ENCODE measurements around the gene RCCD1. TPM values are rescaled to one million over a fixed set of nuclear protein-coding genes. Genes with fewer than 3 reads are reported as not detected.

RCCD1 gene
- total and polyA plus RNA-seq, 5 donors from 2014 or later: 2.2 to 6.2 (median 4.0) TPM

GRCh38 chr15:90956274-90957030 is 1.8 kb downstream of the RCCD1 start:
- peak; percentile 38 to 68 (median 57) for DNase-seq
- H3K9me3 ChIP-seq (ENCODE audit: control insufficient read depth in 2 of 2, low read length in 2 of 2): no peaks in the 10 kb centered on the region
- no peak overlapping the region for H3K27ac ChIP-seq (ENCODE audit: insufficient read depth, low read length, poor library complexity, severe bottlenecking)
- H3K27ac Mint-ChIP-seq: peak overlapping the region in 1 of 3 donors; percentile 62
- no peaks in the 10 kb centered on the region for H3K27me3 ChIP-seq (ENCODE audit: control insufficient read depth, insufficient read depth, low read length)
- peaks cover 0 to 1% (median 0%) of the 10 kb centered on the region in 7 donors for H3K9me3 Mint-ChIP-seq
- H3K4me1 ChIP-seq (ENCODE audit: control insufficient read depth, insufficient read depth, low read length, poor library complexity, severe bottlenecking): peaks cover 24% of the 10 kb centered on the region
- H3K27me3 Mint-ChIP-seq: no peaks in the 10 kb centered on the region
- H3K36me3 Mint-ChIP-seq: peaks cover 20% of the 10 kb centered on the region
- peaks cover 25% of the 10 kb centered on the region for H3K36me3 ChIP-seq (ENCODE audit: control insufficient read depth, insufficient read depth, low read length)
- H3K4me1 Mint-ChIP-seq: peaks cover 0 to 26% (median 7%) of the 10 kb centered on the region in 4 donors
- H3K4me3 Mint-ChIP-seq: peak overlapping the region; percentile 89 to 92 (median 90)
- no peak overlapping the region for H3K4me3 ChIP-seq (ENCODE audit: low read depth, low read length)
- no peak for ATAC-seq (ENCODE audit: low read depth in 2 of 2)

DNA sequence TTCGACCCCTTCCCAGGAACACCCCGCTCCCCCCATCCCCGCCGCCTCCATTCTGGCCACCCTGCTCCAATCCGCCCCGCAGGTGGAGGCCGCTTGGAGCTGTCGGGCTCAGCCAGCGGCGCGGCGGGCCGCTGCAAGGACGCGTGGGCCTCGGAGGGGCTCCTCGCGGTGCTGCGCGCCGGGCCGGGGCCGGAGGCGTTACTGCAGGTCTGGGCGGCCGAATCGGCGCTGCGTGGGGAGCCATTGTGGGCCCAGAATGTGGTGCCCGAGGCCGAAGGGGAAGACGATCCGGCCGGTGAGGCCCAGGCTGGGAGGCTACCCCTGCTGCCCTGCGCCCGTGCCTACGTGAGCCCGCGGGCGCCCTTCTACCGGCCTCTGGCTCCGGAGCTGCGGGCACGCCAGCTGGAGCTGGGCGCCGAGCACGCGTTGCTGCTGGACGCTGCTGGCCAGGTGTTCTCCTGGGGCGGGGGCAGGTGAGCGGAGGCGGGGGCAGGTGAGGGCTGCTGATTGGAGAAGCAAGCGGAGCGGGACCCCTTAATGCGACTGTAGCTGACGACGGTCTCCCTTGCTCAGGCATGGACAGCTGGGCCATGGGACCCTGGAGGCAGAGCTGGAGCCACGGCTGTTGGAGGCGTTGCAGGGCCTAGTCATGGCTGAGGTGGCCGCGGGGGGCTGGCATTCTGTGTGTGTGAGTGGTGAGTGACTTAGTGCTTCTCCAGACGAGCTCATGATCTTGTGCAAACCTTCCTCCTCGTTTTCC is 2.5 kb downstream of the RCCD1 start:
- Mint-ChIP-seq H3K27ac (peak overlapping the region in 2 of 3 donors; percentile 54 to 62), H3K36me3 (peaks cover 23% of the 10 kb centered on the region), H3K4me1 (peaks cover 0 to 26% (median 8%) of the 10 kb centered on the region in 4 donors), H3K4me3 (peak overlapping the region in 3 of 4 donors; percentile 29 to 78 (median 50)), H3K27me3 (no peaks in the 10 kb centered on the region), H3K9me3 (peaks cover 0 to 1% (median 0%) of the 10 kb centered on the region in 7 donors)
- no peaks in the 10 kb centered on the region for H3K9me3 ChIP-seq (ENCODE audit: control insufficient read depth in 2 of 2, low read length in 2 of 2)
- ATAC-seq (ENCODE audit: low read depth in 2 of 2) (no peak), DNase-seq (no peak)
- H3K27ac ChIP-seq (ENCODE audit: insufficient read depth, low read length, poor library complexity, severe bottlenecking): no peak overlapping the region
- H3K36me3 ChIP-seq (ENCODE audit: control insufficient read depth, insufficient read depth, low read length): peaks cover 25% of the 10 kb centered on the region
- no peak overlapping the region for H3K4me3 ChIP-seq (ENCODE audit: low read depth, low read length)
- H3K4me1 ChIP-seq (ENCODE audit: control insufficient read depth, insufficient read depth, low read length, poor library complexity, severe bottlenecking): peaks cover 24% of the 10 kb centered on the region
- no peaks in the 10 kb centered on the region for H3K27me3 ChIP-seq (ENCODE audit: control insufficient read depth, insufficient read depth, low read length)

- no peak for ATAC-seq (ENCODE audit: low read depth in 2 of 2)
- Mint-ChIP-seq H3K36me3 (peaks cover 19% of the 10 kb centered on the region), H3K9me3 (no peaks in the 10 kb centered on the region), H3K4me3 (peak overlapping the region in 3 of 4 donors; percentile 29 to 78 (median 50)), H3K27ac (peak overlapping the region in 2 of 3 donors; percentile 54 to 62), H3K4me1 (peaks cover 0 to 26% (median 9%) of the 10 kb centered on the region in 4 donors), H3K27me3 (no peaks in the 10 kb centered on the region)
- Histone ChIP-seq H3K27me3 (ENCODE audit: control insufficient read depth, insufficient read depth, low read length) (no peaks in the 10 kb centered on the region), H3K4me3 (ENCODE audit: low read depth, low read length) (no peak overlapping the region), H3K27ac (ENCODE audit: insufficient read depth, low read length, poor library complexity, severe bottlenecking) (no peak overlapping the region), H3K4me1 (ENCODE audit: control insufficient read depth, insufficient read depth, low read length, poor library complexity, severe bottlenecking) (peaks cover 24% of the 10 kb centered on the region), H3K36me3 (ENCODE audit: control insufficient read depth, insufficient read depth, low read length) (peaks cover 28% of the 10 kb centered on the region), H3K9me3 (ENCODE audit: control insufficient read depth in 2 of 2, low read length in 2 of 2) (no peaks in the 10 kb centered on the region)
- no peak for DNase-seq
Observed at GRCh38 chr15:90957791-90958190, 3.1 kb downstream of the RCCD1 start.

GRCh38 chr15:90959028-90959595 is 4.4 kb downstream of the RCCD1 start:
- no peak overlapping the region for H3K27ac ChIP-seq (ENCODE audit: insufficient read depth, low read length, poor library complexity, severe bottlenecking)
- H3K4me3 ChIP-seq (ENCODE audit: low read depth, low read length): no peak overlapping the region
- no peaks in the 10 kb centered on the region for H3K9me3 ChIP-seq (ENCODE audit: control insufficient read depth in 2 of 2, low read length in 2 of 2)
- H3K4me3 Mint-ChIP-seq: peak overlapping the region in 2 of 4 donors; percentile 29 to 75
- ATAC-seq (ENCODE audit: low read depth in 2 of 2) (no peak), DNase-seq (no peak)
- H3K27me3 Mint-ChIP-seq: no peaks in the 10 kb centered on the region
- peaks cover 21% of the 10 kb centered on the region for H3K36me3 Mint-ChIP-seq
- H3K4me1 ChIP-seq (ENCODE audit: control insufficient read depth, insufficient read depth, low read length, poor library complexity, severe bottlenecking): peaks cover 24% of the 10 kb centered on the region
- peak overlapping the region in 2 of 3 donors; percentile 26 to 37 for H3K27ac Mint-ChIP-seq
- no peaks in the 10 kb centered on the region for H3K9me3 Mint-ChIP-seq
- peaks cover 0 to 23% (median 9%) of the 10 kb centered on the region in 4 donors for H3K4me1 Mint-ChIP-seq
- no peaks in the 10 kb centered on the region for H3K27me3 ChIP-seq (ENCODE audit: control insufficient read depth, insufficient read depth, low read length)
- H3K36me3 ChIP-seq (ENCODE audit: control insufficient read depth, insufficient read depth, low read length): peaks cover 28% of the 10 kb centered on the region

DNA sequence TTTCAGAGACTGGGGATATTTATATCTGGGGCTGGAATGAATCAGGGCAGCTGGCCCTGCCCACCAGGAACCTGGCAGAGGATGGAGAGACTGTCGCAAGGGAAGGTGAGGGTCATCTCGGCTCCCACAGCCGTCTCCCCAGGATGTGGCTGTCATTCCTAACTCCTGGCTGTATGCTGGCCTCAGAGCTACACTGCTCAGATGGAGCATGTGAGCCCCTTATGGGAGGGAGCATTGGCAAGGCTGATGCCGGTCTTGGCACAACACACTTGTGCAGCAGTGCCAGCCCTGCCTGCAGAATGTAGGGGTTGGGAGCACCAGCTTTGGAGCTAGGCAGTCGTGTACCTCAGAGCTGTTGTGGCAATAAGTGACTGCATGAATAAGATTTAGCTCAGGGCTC is 5.2 kb downstream of the RCCD1 start:
- Mint-ChIP-seq H3K36me3 (peaks cover 21% of the 10 kb centered on the region), H3K9me3 (no peaks in the 10 kb centered on the region), H3K4me3 (peak overlapping the region in 2 of 4 donors; percentile 39 to 61), H3K27me3 (no peaks in the 10 kb centered on the region), H3K27ac (peak overlapping the region in 2 of 3 donors; percentile 25 to 37), H3K4me1 (peaks cover 0 to 19% (median 6%) of the 10 kb centered on the region in 4 donors)
- no peak overlapping the region for H3K27ac ChIP-seq (ENCODE audit: insufficient read depth, low read length, poor library complexity, severe bottlenecking)
- no peak for DNase-seq
- H3K36me3 ChIP-seq (ENCODE audit: control insufficient read depth, insufficient read depth, low read length): peaks cover 28% of the 10 kb centered on the region
- H3K27me3 ChIP-seq (ENCODE audit: control insufficient read depth, insufficient read depth, low read length): no peaks in the 10 kb centered on the region
- ATAC-seq (ENCODE audit: low read depth in 2 of 2): no peak
- peaks cover 20% of the 10 kb centered on the region for H3K4me1 ChIP-seq (ENCODE audit: control insufficient read depth, insufficient read depth, low read length, poor library complexity, severe bottlenecking)
- H3K4me3 ChIP-seq (ENCODE audit: low read depth, low read length): no peak overlapping the region
- no peaks in the 10 kb centered on the region for H3K9me3 ChIP-seq (ENCODE audit: control insufficient read depth in 2 of 2, low read length in 2 of 2)

- Mint-ChIP-seq H3K9me3 (no peaks in the 10 kb centered on the region), H3K27ac (peak overlapping the region in 1 of 3 donors; percentile 48), H3K27me3 (no peaks in the 10 kb centered on the region), H3K4me3 (no peak overlapping the region), H3K4me1 (peaks cover 0 to 18% (median 6%) of the 10 kb centered on the region in 4 donors), H3K36me3 (peaks cover 21% of the 10 kb centered on the region)
- H3K27ac ChIP-seq (ENCODE audit: insufficient read depth, low read length, poor library complexity, severe bottlenecking): no peak overlapping the region
- DNase-seq: no peak
- peaks cover 15% of the 10 kb centered on the region for H3K4me1 ChIP-seq (ENCODE audit: control insufficient read depth, insufficient read depth, low read length, poor library complexity, severe bottlenecking)
- no peak overlapping the region for H3K4me3 ChIP-seq (ENCODE audit: low read depth, low read length)
- ATAC-seq (ENCODE audit: low read depth in 2 of 2): no peak
- H3K27me3 ChIP-seq (ENCODE audit: control insufficient read depth, insufficient read depth, low read length): no peaks in the 10 kb centered on the region
- H3K36me3 ChIP-seq (ENCODE audit: control insufficient read depth, insufficient read depth, low read length): peaks cover 28% of the 10 kb centered on the region
- no peaks in the 10 kb centered on the region for H3K9me3 ChIP-seq (ENCODE audit: control insufficient read depth in 2 of 2, low read length in 2 of 2)
Observed at GRCh38 chr15:90960298-90961091, 5.8 kb downstream of the RCCD1 start.

DNA sequence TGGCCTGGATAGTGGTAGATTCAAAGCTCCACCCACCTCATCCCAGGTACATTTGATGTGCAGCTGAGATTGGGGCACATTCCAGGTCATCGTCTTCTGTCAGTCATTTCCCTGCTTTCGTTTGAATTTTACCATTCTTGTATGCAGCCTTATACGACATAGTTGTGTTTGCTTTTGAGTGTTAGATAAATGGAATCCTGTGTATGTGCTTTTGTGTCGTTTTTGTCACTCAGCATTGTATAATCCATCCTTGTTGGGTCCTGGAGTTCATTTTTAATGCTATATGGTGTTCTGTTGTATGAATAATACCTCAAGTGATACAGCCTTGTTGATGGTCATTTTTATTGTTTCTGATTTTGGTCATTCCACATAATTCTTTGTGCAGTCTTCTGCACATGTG is 7.3 kb downstream of the RCCD1 start:
- Histone ChIP-seq H3K27me3 (ENCODE audit: control insufficient read depth, insufficient read depth, low read length) (no peaks in the 10 kb centered on the region), H3K36me3 (ENCODE audit: control insufficient read depth, insufficient read depth, low read length) (peaks cover 33% of the 10 kb centered on the region), H3K9me3 (ENCODE audit: control insufficient read depth in 2 of 2, low read length in 2 of 2) (no peaks in the 10 kb centered on the region), H3K4me3 (ENCODE audit: low read depth, low read length) (no peak overlapping the region), H3K27ac (ENCODE audit: insufficient read depth, low read length, poor library complexity, severe bottlenecking) (no peak overlapping the region), H3K4me1 (ENCODE audit: control insufficient read depth, insufficient read depth, low read length, poor library complexity, severe bottlenecking) (peaks cover under 1% of the 10 kb centered on the region)
- H3K4me3 Mint-ChIP-seq: peak overlapping the region in 2 of 4 donors; percentile 38 to 49
- H3K36me3 Mint-ChIP-seq: peaks cover 33% of the 10 kb centered on the region
- ATAC-seq (ENCODE audit: low read depth in 2 of 2): no peak
- H3K27ac Mint-ChIP-seq: peak overlapping the region in 1 of 3 donors; percentile 78
- no peaks in the 10 kb centered on the region for H3K27me3 Mint-ChIP-seq
- peaks cover 0 to 10% (median 1%) of the 10 kb centered on the region in 4 donors for H3K4me1 Mint-ChIP-seq
- H3K9me3 Mint-ChIP-seq: no peaks in the 10 kb centered on the region
- DNase-seq: no peak

Data from CD4-positive, CD25-positive, alpha-beta regulatory T cell (primary cell).